Measurements from ENCODE around the gene BLMH. TPM values are rescaled to one million over a fixed set of nuclear protein-coding genes. Genes with fewer than 3 reads are reported as not detected.

BLMH gene
- total RNA-seq, 1 experiment from 2014 or later = 28.3 TPM

- no peaks in the 10 kb centered on the region for H3K36me3 Mint-ChIP-seq (ENCODE audit: insufficient read depth, unreplicated experiment)
Measured at GRCh38 chr17:30229012-30229411, 62.7 kb downstream of the BLMH start.

GRCh38 chr17:30228011-30228410 is 63.7 kb downstream of the BLMH start:
- peaks cover 14% of the 10 kb centered on the region for H3K27me3 Mint-ChIP-seq (ENCODE audit: insufficient read depth, unreplicated experiment)
- no peaks in the 10 kb centered on the region for H3K4me1 Mint-ChIP-seq (ENCODE audit: insufficient read depth, unreplicated experiment)
- no peak for DNase-seq (ENCODE audit: unreplicated experiment)
- H3K27ac Mint-ChIP-seq (ENCODE audit: low read depth, unreplicated experiment) = no peak overlapping the region
- H3K36me3 Mint-ChIP-seq (ENCODE audit: insufficient read depth, unreplicated experiment) = no peaks in the 10 kb centered on the region
- CTCF ChIA-PET = interaction anchor here (0.7 kb wide), 1 partner anchor 69 kb away, joined by 3 read pairs; no protein-coding TSS in a partner anchor
- BruUV-seq (replicated peaks) = no TSS peak
- intact Hi-C loops (cut with micrococcal nuclease) = no loop called here
- no peak overlapping the region for H3K4me3 Mint-ChIP-seq (ENCODE audit: unreplicated experiment)
- no peaks in the 10 kb centered on the region for H3K9me3 Mint-ChIP-seq (ENCODE audit: unreplicated experiment)
- POLR2A ChIA-PET = interaction anchor here (0.6 kb wide), 1 partner anchor 85 kb away, joined by 3 read pairs; no protein-coding TSS in a partner anchor
- TF ChIP-seq CTCF (IDR thresholded peaks at IDR 0.05; ENCODE audit: unreplicated experiment) = no peak

More at GRCh38 chr17:30229012-30229411, 62.7 kb downstream of the BLMH start:
- H3K9me3 Mint-ChIP-seq (ENCODE audit: unreplicated experiment) = no peaks in the 10 kb centered on the region
- no peaks in the 10 kb centered on the region for H3K4me1 Mint-ChIP-seq (ENCODE audit: insufficient read depth, unreplicated experiment)
- H3K27ac Mint-ChIP-seq (ENCODE audit: low read depth, unreplicated experiment) = no peak overlapping the region
- POLR2A ChIA-PET = interaction anchor here (0.7 to 1.2 kb wide), 2 partner anchors 45 to 147 kb away, joined by 3 read pairs; no protein-coding TSS in a partner anchor
- BruUV-seq (replicated peaks) = no TSS peak
- DNase-seq (ENCODE audit: unreplicated experiment) = no peak
- H3K27me3 Mint-ChIP-seq (ENCODE audit: insufficient read depth, unreplicated experiment) = peaks cover 24% of the 10 kb centered on the region
- CTCF ChIA-PET = no interaction called here
- TF ChIP-seq CTCF (IDR thresholded peaks at IDR 0.05; ENCODE audit: unreplicated experiment) = no peak
- no peak overlapping the region for H3K4me3 Mint-ChIP-seq (ENCODE audit: unreplicated experiment)
- intact Hi-C loops (cut with micrococcal nuclease) = no loop called here

GRCh38 chr17:30226878-30227277 is 64.9 kb downstream of the BLMH start:
- no peaks in the 10 kb centered on the region for H3K4me1 Mint-ChIP-seq (ENCODE audit: insufficient read depth, unreplicated experiment)
- no peak overlapping the region for H3K4me3 Mint-ChIP-seq (ENCODE audit: unreplicated experiment)
- no peak for DNase-seq (ENCODE audit: unreplicated experiment)
- no peak for TF ChIP-seq CTCF (IDR thresholded peaks at IDR 0.05; ENCODE audit: unreplicated experiment)
- no peaks in the 10 kb centered on the region for H3K9me3 Mint-ChIP-seq (ENCODE audit: unreplicated experiment)
- no peak overlapping the region for H3K27ac Mint-ChIP-seq (ENCODE audit: low read depth, unreplicated experiment)
- ChIA-PET POLR2A (interaction anchor here (0.8 to 1.2 kb wide), 2 partner anchors 10 to 16 kb away, joined by 3 read pairs; no protein-coding TSS in a partner anchor), CTCF (no interaction called here)
- intact Hi-C loops (cut with micrococcal nuclease) = no loop called here
- no TSS peak for BruUV-seq (replicated peaks)
- peaks cover 3% of the 10 kb centered on the region for H3K27me3 Mint-ChIP-seq (ENCODE audit: insufficient read depth, unreplicated experiment)
- H3K36me3 Mint-ChIP-seq (ENCODE audit: insufficient read depth, unreplicated experiment) = no peaks in the 10 kb centered on the region

GRCh38 chr17:30225919-30226553 is 65.7 kb downstream of the BLMH start:
- TF ChIP-seq CTCF (IDR thresholded peaks at IDR 0.05; ENCODE audit: unreplicated experiment) = no peak
- no peaks in the 10 kb centered on the region for H3K27me3 Mint-ChIP-seq (ENCODE audit: insufficient read depth, unreplicated experiment)
- H3K36me3 Mint-ChIP-seq (ENCODE audit: insufficient read depth, unreplicated experiment) = no peaks in the 10 kb centered on the region
- intact Hi-C loops (cut with micrococcal nuclease) = no loop called here
- no peak overlapping the region for H3K27ac Mint-ChIP-seq (ENCODE audit: low read depth, unreplicated experiment)
- H3K4me3 Mint-ChIP-seq (ENCODE audit: unreplicated experiment) = no peak overlapping the region
- ChIA-PET CTCF (interaction anchor here (0.7 kb wide), 1 partner anchor 90 kb away, joined by 3 read pairs; no protein-coding TSS in a partner anchor), POLR2A (interaction anchor here (0.8 to 1.2 kb wide), 3 partner anchors 11 to 30 kb away, joined by 3 to 4 read pairs (median 3); no protein-coding TSS in a partner anchor)
- BruUV-seq (replicated peaks) = no TSS peak
- H3K9me3 Mint-ChIP-seq (ENCODE audit: unreplicated experiment) = no peaks in the 10 kb centered on the region
- no peaks in the 10 kb centered on the region for H3K4me1 Mint-ChIP-seq (ENCODE audit: insufficient read depth, unreplicated experiment)
- DNase-seq (ENCODE audit: unreplicated experiment) = no peak

Measured in MCF 10A (cell line).